Neuron (in vitro differentiated cells): ENCODE measurements around the gene CACNA1H.
"Not testable (repeated sequence)": the region's sequence is repeated elsewhere in the genome, so short reads cannot be mapped to it uniquely, and the experiment has no call there.

Experiments used
- H2AFZ ChIP-seq: one replicate; pipeline ENCODE4 v1.6.1; 2013; ENCODE audit warnings: low read depth, mild to moderate bottlenecking, inconsistent platforms, low read length, moderate library complexity
- H3K27me3 ChIP-seq: one replicate; pipeline ENCODE4 v1.6.1; 2013; ENCODE audit warnings: low read length; ENCODE audit not compliant: insufficient read depth
- H3K36me3 ChIP-seq: one replicate; pipeline ENCODE4 v1.6.1; 2013; ENCODE audit warnings: low read length; ENCODE audit not compliant: insufficient read depth
- H3K4me1 ChIP-seq: one replicate; pipeline ENCODE4 v1.6.1; 2013; ENCODE audit warnings: low read length; ENCODE audit not compliant: insufficient read depth
- H3K4me3 ChIP-seq: 2 replicates; pipeline ENCODE4 v1.5.1; 2013; ENCODE audit warnings: mild to moderate bottlenecking, low read length, moderate library complexity
- H3K9me3 ChIP-seq: one replicate; pipeline ENCODE4 v1.6.1; 2013; ENCODE audit warnings: low read length

The CACNA1H gene

GRCh38 chr16:1256296-1256873 is 103.5 kb downstream of the CACNA1H start:
- peaks cover 29% of the 10 kb centered on the region for H3K27me3 ChIP-seq
- H3K4me3 ChIP-seq, H3K4me1 ChIP-seq, H2AFZ ChIP-seq, H3K9me3 ChIP-seq, H3K36me3 ChIP-seq: not testable (repeated sequence)

- Histone ChIP-seq H3K4me3 (no peak overlapping the region), H3K4me1 (no peaks in the 10 kb centered on the region), H3K36me3 (no peaks in the 10 kb centered on the region), H3K27me3 (peaks cover 33% of the 10 kb centered on the region), H3K9me3 (no peaks in the 10 kb centered on the region), H2AFZ (no peak overlapping the region)
These were observed 104.0 kb downstream of the CACNA1H start for GRCh38 chr16:1256874-1257322.

GRCh38 chr16:1257561-1258224 is 104.8 kb downstream of the CACNA1H start:
- Histone ChIP-seq H3K4me1 (no peaks in the 10 kb centered on the region), H3K27me3 (peaks cover 38% of the 10 kb centered on the region), H3K36me3 (no peaks in the 10 kb centered on the region), H3K4me3 (no peak overlapping the region), H2AFZ (no peak overlapping the region), H3K9me3 (no peaks in the 10 kb centered on the region)

- no peaks in the 10 kb centered on the region for H3K9me3 ChIP-seq
- no peak overlapping the region for H2AFZ ChIP-seq
- no peaks in the 10 kb centered on the region for H3K4me1 ChIP-seq
- peaks cover 42% of the 10 kb centered on the region for H3K27me3 ChIP-seq
- H3K4me3 ChIP-seq: no peak overlapping the region
- H3K36me3 ChIP-seq: no peaks in the 10 kb centered on the region
These were observed 105.3 kb downstream of the CACNA1H start for GRCh38 chr16:1258225-1258600.

GRCh38 chr16:1258906-1259759 is 106.2 kb downstream of the CACNA1H start:
- Histone ChIP-seq H2AFZ (no peak overlapping the region), H3K9me3 (no peaks in the 10 kb centered on the region), H3K4me1 (no peaks in the 10 kb centered on the region), H3K27me3 (peaks cover 42% of the 10 kb centered on the region), H3K36me3 (no peaks in the 10 kb centered on the region), H3K4me3 (no peak overlapping the region)

GRCh38 chr16:1259760-1260068 is 106.8 kb downstream of the CACNA1H start:
- Histone ChIP-seq H2AFZ (no peak overlapping the region), H3K4me3 (no peak overlapping the region), H3K4me1 (no peaks in the 10 kb centered on the region), H3K9me3 (no peaks in the 10 kb centered on the region), H3K36me3 (no peaks in the 10 kb centered on the region), H3K27me3 (peaks cover 42% of the 10 kb centered on the region)

- Histone ChIP-seq H3K4me1 (no peaks in the 10 kb centered on the region), H3K9me3 (peaks cover 2% of the 10 kb centered on the region), H2AFZ (no peak overlapping the region), H3K27me3 (peaks cover 42% of the 10 kb centered on the region), H3K4me3 (no peak overlapping the region), H3K36me3 (no peaks in the 10 kb centered on the region)
These were observed 107.3 kb downstream of the CACNA1H start for GRCh38 chr16:1260101-1260680.

GRCh38 chr16:1261131-1261892 is 108.4 kb downstream of the CACNA1H start:
- H3K9me3 ChIP-seq: peaks cover 2% of the 10 kb centered on the region
- H3K4me1 ChIP-seq: no peaks in the 10 kb centered on the region
- H3K36me3 ChIP-seq: no peaks in the 10 kb centered on the region
- no peak overlapping the region for H3K4me3 ChIP-seq
- H3K27me3 ChIP-seq: peaks cover 42% of the 10 kb centered on the region
- H2AFZ ChIP-seq: no peak overlapping the region

- no peak overlapping the region for H2AFZ ChIP-seq
- H3K36me3 ChIP-seq: no peaks in the 10 kb centered on the region
- peaks cover 2% of the 10 kb centered on the region for H3K9me3 ChIP-seq
- no peak overlapping the region for H3K4me3 ChIP-seq
- H3K27me3 ChIP-seq: peaks cover 42% of the 10 kb centered on the region
- no peaks in the 10 kb centered on the region for H3K4me1 ChIP-seq
These were observed 109.4 kb downstream of the CACNA1H start for GRCh38 chr16:1262210-1262845.

- peaks cover 39% of the 10 kb centered on the region for H3K27me3 ChIP-seq
- no peaks in the 10 kb centered on the region for H3K36me3 ChIP-seq
- H2AFZ ChIP-seq: no peak overlapping the region
- H3K4me1 ChIP-seq: no peaks in the 10 kb centered on the region
- no peak overlapping the region for H3K4me3 ChIP-seq
- peaks cover 2% of the 10 kb centered on the region for H3K9me3 ChIP-seq
These were observed 109.9 kb downstream of the CACNA1H start for GRCh38 chr16:1262846-1263221.

- Histone ChIP-seq H3K4me3 (no peak overlapping the region), H3K36me3 (no peaks in the 10 kb centered on the region), H2AFZ (no peak overlapping the region), H3K9me3 (peaks cover 2% of the 10 kb centered on the region), H3K4me1 (no peaks in the 10 kb centered on the region), H3K27me3 (peaks cover 38% of the 10 kb centered on the region)
These were observed 110.9 kb downstream of the CACNA1H start for GRCh38 chr16:1263591-1264344.
